Breast epithelium (tissue), 3 donors: ENCODE results near the gene CHEK2.

Experiments used
- CTCF ChIP-seq, 3 donors: fragments of 450-650 bp; IDR thresholded peaks; one replicate each; pipeline ENCODE4 v1.5.1; 2016 to 2017; ENCODE audit warnings: antibody characterized with exemption in 3 of 3, mild to moderate bottlenecking in 3 of 3, moderate library complexity in 3 of 3
- POLR2AphosphoS5 ChIP-seq, 3 donors: sonication (generic); formaldehyde crosslinking; IDR thresholded peaks; one replicate each; pipeline ENCODE4 v1.6.1; 2017; ENCODE audit warnings: antibody characterized with exemption in 3 of 3

DNA sequence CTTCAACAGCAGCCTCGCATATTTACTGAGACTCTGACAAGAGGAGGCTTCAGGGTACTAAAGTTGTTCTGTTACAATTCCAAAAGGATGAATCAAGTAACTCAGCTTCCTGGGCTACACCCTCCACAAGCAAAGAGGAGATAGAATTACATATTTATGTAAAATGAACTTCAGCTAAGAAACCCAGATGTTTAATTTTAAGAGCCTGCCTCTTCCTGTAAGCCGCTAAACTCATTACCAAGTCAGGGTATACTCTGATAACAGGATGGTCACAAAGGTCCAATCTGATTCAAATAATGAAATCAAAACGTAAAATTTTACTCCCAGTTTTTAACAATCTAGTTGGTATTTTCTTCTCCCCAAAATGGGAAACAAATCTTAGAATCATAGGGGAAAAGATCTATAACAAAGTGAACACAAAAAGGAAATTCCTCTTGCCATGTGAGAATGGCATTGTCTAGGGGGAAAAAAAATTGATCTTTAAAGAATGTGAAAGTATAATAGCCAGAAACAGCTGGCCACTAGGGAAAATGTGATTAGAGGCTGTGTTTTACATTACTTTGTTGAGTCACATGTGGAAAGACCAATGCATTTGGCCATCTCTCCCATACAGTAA is 30.9 kb downstream of the CHEK2 start:
- no peak for TF ChIP-seq CTCF (IDR thresholded peaks at IDR 0.05)
- TF ChIP-seq POLR2AphosphoS5 (IDR thresholded peaks at IDR 0.05): no peak
